GM12878 (cell line): Measurements from ENCODE around the gene PROZ. TPM values are rescaled to one million over a fixed set of nuclear protein-coding genes. Genes with fewer than 3 reads are reported as not detected.

Experiments used
- ATAC-seq: fragments of 200-7000 bp; cut with Tn5 transposase; 3 replicates; pipeline ENCODE4 v1.9.1; 2020; ENCODE audit warnings: mild to moderate bottlenecking, moderate library complexity
- BruUV-seq: library from RNA; stranded (reverse); fragments of 400-500 nt; replicated peaks from 2 replicates; lab custom pipeline; 2021; lab: Mats Ljungman, UMichigan
- CTCF ChIA-PET: fragments of 300-600 bp; sonication (Branson Sonifier 250); formaldehyde crosslinking; extraction: SDS; loops from one replicate; lab custom pipeline; 2021; ENCODE audit warnings: inconsistent platforms; lab: Yijun Ruan, JAX
- POLR2A ChIA-PET: fragments of 350-600 bp; formaldehyde crosslinking; extraction: SDS; loops from one replicate; lab custom pipeline; 2021; ENCODE audit warnings: inconsistent platforms; lab: Charles Lee
- RAD21 ChIA-PET: fragments of 300-600 bp; sonication (Branson Sonifier 250); formaldehyde crosslinking; loops from one replicate; lab custom pipeline; 2023; ENCODE audit warnings: antibody characterized with exemption; ENCODE audit not compliant: unreplicated experiment; lab: Charles Lee
- SMC1A ChIA-PET: fragments of 300-600 bp; sonication (Branson Sonifier 250); formaldehyde crosslinking; loops from one replicate; lab custom pipeline; 2023; ENCODE audit not compliant: unreplicated experiment, uncharacterized antibody; lab: Charles Lee
- DNase-seq: peaks from one replicate; pipeline ENCODE4 v3.0.0-alpha.2; 2011; ENCODE audit warnings: low read depth, low spot score
- FAIRE-seq: peaks from 3 replicates; lab custom pipeline; 2011; peaks lifted over from hg19 to GRCh38; lab: Jason Lieb, UNC
- H2AFZ ChIP-seq: 2 replicates; pipeline ENCODE4 v1.6.0; 2011; ENCODE audit warnings: low read depth, low read length, control low read depth; ENCODE audit not compliant: control insufficient read depth
- H3K27ac ChIP-seq: 2 replicates; pipeline ENCODE4 v1.5.1; 2011; ENCODE audit warnings: control low read depth; ENCODE audit not compliant: control insufficient read depth, insufficient read depth
- H3K27me3 ChIP-seq, 2 experiments: replicated peaks in 1 of 2; 2 replicates each; pipeline versions ENCODE4 v1.6.0 to v1.6.1; 2011; ENCODE audit warnings: low read length in 1 of 2; ENCODE audit not compliant: control insufficient read depth in 2 of 2, insufficient read depth in 2 of 2
- H3K36me3 ChIP-seq, 2 experiments: 2 replicates each; pipeline ENCODE4 v1.5.1; 2011; ENCODE audit warnings: low read length in 1 of 2; ENCODE audit not compliant: control insufficient read depth in 2 of 2, insufficient read depth in 2 of 2
- H3K4me1 ChIP-seq: 2 replicates; pipeline ENCODE4 v1.6.1; 2011; ENCODE audit warnings: mild to moderate bottlenecking, low read length, moderate library complexity, mixed read lengths; ENCODE audit not compliant: control insufficient read depth, insufficient read depth
- H3K4me2 ChIP-seq: 2 replicates; pipeline ENCODE4 v1.6.0; 2011; ENCODE audit warnings: control low read depth; ENCODE audit not compliant: control insufficient read depth, insufficient read depth
- H3K4me3 ChIP-seq: fragments of 200-600 bp; sonication (generic); 2 replicates; pipeline ENCODE4 v1.5.1; 2016
- H3K79me2 ChIP-seq: 2 replicates; pipeline ENCODE4 v1.6.0; 2011; ENCODE audit warnings: low read length; ENCODE audit not compliant: control insufficient read depth, insufficient read depth
- H3K9ac ChIP-seq: 2 replicates; pipeline ENCODE4 v1.8.0; 2011; ENCODE audit warnings: low read length, control low read depth, mixed read lengths; ENCODE audit not compliant: control insufficient read depth, insufficient read depth
- H3K9me3 ChIP-seq: replicated peaks from 3 replicates; pipeline ENCODE4 v1.5.1; 2011; ENCODE audit warnings: mild to moderate bottlenecking, low read length; ENCODE audit not compliant: control insufficient read depth, insufficient read depth
- H4K20me1 ChIP-seq: 2 replicates; pipeline ENCODE4 v1.6.0; 2011; ENCODE audit not compliant: control insufficient read depth, insufficient read depth
- CBX3 ChIP-seq: fragments of 200-600 bp; sonication (generic); IDR thresholded peaks from 2 replicates; pipeline ENCODE4 v1.6.1; 2016; ENCODE audit warnings: low read depth, borderline replicate concordance
- CBX5 ChIP-seq: sonication (generic); IDR thresholded peaks from 2 replicates; pipeline ENCODE4 v1.6.1; 2016; ENCODE audit warnings: low read depth, moderate library complexity, mild to moderate bottlenecking, inconsistent platforms
- E4F1 ChIP-seq: fragments of 450-650 bp; IDR thresholded peaks from 2 replicates; pipeline ENCODE4 v1.6.1; 2018; ENCODE audit warnings: borderline replicate concordance, mild to moderate bottlenecking; ENCODE audit not compliant: partially characterized antibody
- FOS ChIP-seq: IDR thresholded peaks from 3 replicates; pipeline ENCODE4 v1.6.1; 2011; ENCODE audit warnings: borderline replicate concordance; ENCODE audit not compliant: insufficient read length; ENCODE audit errors: extremely low read depth
- IKZF1 ChIP-seq: fragments of 450-650 bp; conservative IDR thresholded peaks from 2 replicates; pipeline ENCODE4 v1.6.1; 2017; ENCODE audit warnings: antibody characterized with exemption, mild to moderate bottlenecking
- IRF5 ChIP-seq: fragments of 450-650 bp; IDR thresholded peaks from 2 replicates; pipeline ENCODE4 v1.6.1; 2017; ENCODE audit warnings: borderline replicate concordance
- MAX ChIP-seq: IDR thresholded peaks from 2 replicates; pipeline ENCODE4 v1.6.1; 2012; ENCODE audit warnings: low read depth, low read length, improper control_type of control experiment
- MXI1 ChIP-seq: fragments of 150-350 bp; IDR thresholded peaks from 2 replicates; pipeline ENCODE4 v1.6.1; 2011; ENCODE audit warnings: low read depth, mild to moderate bottlenecking, inconsistent platforms, low read length, improper control_type of control experiment
- NKRF ChIP-seq: fragments of 450-650 bp; conservative IDR thresholded peaks from 2 replicates; pipeline ENCODE4 v1.6.1; 2017; ENCODE audit warnings: mild to moderate bottlenecking, moderate library complexity
- SMAD5 ChIP-seq: IDR thresholded peaks from 2 replicates; pipeline ENCODE4 v1.6.1; 2016; ENCODE audit warnings: antibody characterized with exemption, low read depth
- SPI1 ChIP-seq: IDR thresholded peaks from 2 replicates; pipeline ENCODE4 v1.6.1; 2011; ENCODE audit warnings: low read depth, mild to moderate bottlenecking, low read length, moderate library complexity, borderline replicate concordance; ENCODE audit not compliant: insufficient read depth
- WRNIP1 ChIP-seq: IDR thresholded peaks from 2 replicates; pipeline ENCODE4 v1.6.1; 2011; ENCODE audit warnings: low read depth, low read length, improper control_type of control experiment, borderline replicate concordance
- ZNF592 ChIP-seq: fragments of 450-650 bp; IDR thresholded peaks from 2 replicates; pipeline ENCODE4 v1.6.1; 2017; ENCODE audit warnings: mild to moderate bottlenecking, moderate library complexity
- WGBS: methylation state at CpG from one replicate; pipeline ENCODE4 v1.1.6; 2016; ENCODE audit warnings: low lambda C conversion rate; ENCODE audit not compliant: insufficient replicate concordance, insufficient coverage; ENCODE audit errors: missing lambda C conversion rate; 5-methylcytosine and 5-hydroxymethylcytosine counted together
- in situ Hi-C: fragments of 300-500 bp; cut with MboI; formaldehyde crosslinking; loops from 9 replicates; pipeline ENCODE4 v1.14.3; 2018; ENCODE audit warnings: mixed read lengths
- intact Hi-C: fragments of 100-400 bp; cut with micrococcal nuclease; formaldehyde crosslinking; loops from one replicate; pipeline ENCODE4 v1.14.2; 2022; ENCODE audit not compliant: unreplicated experiment
- polyA plus RNA-seq, 11 experiments: library from polyadenylated mRNA; depleted of rRNA in 4 of 11; unstranded in 6 of 11; stranded (reverse) in 5 of 11; fragments of >200 nt; fragmentation: Nextera tagmentation in 4 of 11; fragmentation: Illumina TruSeq in 1 of 11; extraction: Ambion mirVana in 4 of 11; extraction: Trizol in 1 of 11; gene quantifications; 1 replicate in 1 of 11; 2 replicates in 10 of 11; pipeline versions ENCODE4 v1.2.1 to v1.2.3, GENCODE V29; 2011 to 2016; ENCODE audit warnings: inconsistent platforms in 2 of 11, missing spikeins in 2 of 11, low read depth in 1 of 11
- total RNA-seq, 4 experiments: library from RNA; depleted of rRNA in 3 of 4; stranded (reverse); fragments of >200 nt in 3 of 4; fragmentation: Illumina TruSeq in 1 of 4; extraction: Trizol in 1 of 4; gene quantifications; 2 replicates each; pipeline versions ENCODE4 v1.2.1 to v1.2.3, GENCODE V29; 2013 to 2021

PROZ gene
- total and polyA plus RNA-seq, 10 of the 15 experiments (the other 5 are each of a cell fraction or from before 2014, with no cell fraction given), result 0.07 to 0.24 (median 0.21) TPM; not detected in 7

GRCh38 chr13:113192279-113192678 lies 33.8 kb downstream of the PROZ start:
- Histone ChIP-seq H3K9ac (no peak overlapping the region), H3K4me1 (no peaks in the 10 kb centered on the region), H3K4me3 (no peak overlapping the region), H3K4me2 (no peak overlapping the region), H3K36me3 (peaks cover 8 to 22% of the 10 kb centered on the region in 2 experiments), H4K20me1 (no peaks in the 10 kb centered on the region), H2AFZ (no peak overlapping the region), H3K27me3 (no peaks in the 10 kb centered on the region), H3K9me3 (peaks cover 13% of the 10 kb centered on the region; the same call in 2 of the 3 replicates), H3K27ac (no peak overlapping the region), H3K79me2 (no peaks in the 10 kb centered on the region)
- RAD21 ChIA-PET, result no interaction called here
- no peak for ATAC-seq
- FAIRE-seq, result no peak
- CTCF ChIA-PET, result no interaction called here
- in situ Hi-C loops, result no loop called here
- WGBS, result 83% methylated on average over 4 of the region's 4 CpGs
- SMC1A ChIA-PET, result interaction anchor here (0.6 kb wide), 1 partner anchor 13 kb away, joined by 4 read pairs; no protein-coding TSS in a partner anchor
- intact Hi-C loops, result no loop called here
- POLR2A ChIA-PET, result no interaction called here
- no TSS peak for BruUV-seq
- no peak for DNase-seq
- no peak for TF ChIP-seq MXI1
- no peak for TF ChIP-seq SMAD5
- TF ChIP-seq NKRF, result no peak
- TF ChIP-seq WRNIP1, result no peak
- TF ChIP-seq IKZF1, result no peak
- no peak for TF ChIP-seq E4F1
- TF ChIP-seq ZNF592, result no peak
- TF ChIP-seq MAX, result no peak
- TF ChIP-seq CBX5, result no peak
- TF ChIP-seq IRF5, result no peak
- TF ChIP-seq FOS, result no peak
- no peak for TF ChIP-seq CBX3
- TF ChIP-seq SPI1, result no peak
